Activated CD4-positive, alpha-beta T cell treated with anti-CD3 and anti-CD28 coated beads for 4 hours (primary cell): ENCODE results near the gene VTI1A.

Source experiments
- DNase-seq, 2 donors: peaks; one replicate each; pipeline ENCODE4 v3.0.0-alpha.2; 2020

VTI1A gene

DNA sequence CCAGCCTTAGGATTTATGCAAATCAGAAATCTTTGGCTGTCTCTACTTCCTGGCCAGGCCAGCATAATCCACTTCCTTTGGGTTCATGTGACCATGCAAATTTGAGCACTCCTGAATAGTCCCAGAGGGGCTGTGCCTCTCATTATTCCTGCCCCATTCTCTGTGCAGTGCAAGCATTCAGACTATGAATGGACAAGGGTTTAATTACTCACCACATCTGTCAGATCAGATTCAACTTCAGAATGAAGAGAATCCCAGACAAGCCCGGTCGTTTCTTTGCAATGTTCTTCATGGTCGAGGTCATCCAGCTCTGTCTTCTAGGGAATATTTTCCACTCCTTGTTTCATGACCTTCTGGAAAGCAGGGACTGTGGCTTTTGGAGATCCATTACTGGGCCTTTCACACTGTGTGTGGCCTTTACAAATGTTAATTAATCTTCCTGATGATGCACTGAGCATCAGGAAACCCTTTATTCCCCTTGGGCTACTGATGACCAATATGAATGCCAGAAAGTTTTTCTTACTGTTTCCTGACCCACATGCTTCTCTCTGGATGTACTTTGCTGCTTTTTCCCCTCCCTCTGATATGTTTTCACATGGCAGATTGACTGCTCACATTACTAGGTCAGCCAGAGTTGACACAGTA is 285.4 kb downstream of the VTI1A start:
- no peak for DNase-seq

GRCh38 chr10:112735041-112735695 is 288.2 kb downstream of the VTI1A start:
- DNase-seq, result no peak

DNA sequence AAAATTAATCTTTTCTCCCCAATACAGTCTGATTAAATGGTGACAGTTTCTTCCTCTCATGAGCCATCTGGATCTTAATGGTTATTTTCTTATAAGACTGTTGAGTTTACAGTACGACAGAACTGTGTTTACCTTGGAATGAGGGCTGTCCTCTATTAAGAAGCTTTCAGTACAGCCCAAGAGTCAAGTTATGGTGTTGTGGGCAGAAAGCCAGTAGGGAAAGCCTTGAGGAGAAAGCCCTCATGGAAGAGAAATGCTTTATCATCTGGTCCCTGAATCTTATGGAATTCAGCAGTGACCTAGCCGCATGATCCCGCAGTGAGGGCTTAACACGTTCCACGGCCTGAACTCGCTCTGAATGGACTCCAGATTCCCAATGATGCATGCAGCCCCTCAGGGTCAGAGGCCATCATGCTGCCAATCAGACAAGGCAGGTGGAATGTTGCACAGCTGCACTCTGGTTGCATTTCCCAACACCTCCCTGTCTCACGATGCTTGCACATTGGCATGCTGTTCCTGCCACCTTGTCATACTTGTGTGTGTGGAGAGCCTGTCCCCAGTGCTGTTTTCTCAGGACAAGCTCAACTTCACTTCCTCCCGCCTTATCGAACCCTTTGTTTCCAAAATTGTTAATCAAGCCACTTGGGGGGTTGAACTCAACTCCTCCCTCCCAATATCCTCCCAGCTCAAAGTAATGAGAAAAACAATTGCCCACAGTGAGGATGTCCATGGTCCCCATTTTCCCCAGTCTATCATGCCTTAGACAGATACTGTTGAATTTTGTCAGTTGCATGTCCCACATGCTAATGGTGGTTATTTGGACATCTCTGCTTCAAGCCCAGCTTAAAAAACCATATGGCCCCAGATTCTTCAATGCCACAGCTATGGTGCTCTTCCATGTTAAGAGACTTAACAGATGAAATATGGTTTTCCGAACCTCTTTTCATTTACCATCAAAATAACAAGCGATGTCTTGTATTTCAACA is 291.9 kb downstream of the VTI1A start:
- no peak for DNase-seq

GRCh38 chr10:112739592-112740353 is 292.8 kb downstream of the VTI1A start:
- no peak for DNase-seq

DNA sequence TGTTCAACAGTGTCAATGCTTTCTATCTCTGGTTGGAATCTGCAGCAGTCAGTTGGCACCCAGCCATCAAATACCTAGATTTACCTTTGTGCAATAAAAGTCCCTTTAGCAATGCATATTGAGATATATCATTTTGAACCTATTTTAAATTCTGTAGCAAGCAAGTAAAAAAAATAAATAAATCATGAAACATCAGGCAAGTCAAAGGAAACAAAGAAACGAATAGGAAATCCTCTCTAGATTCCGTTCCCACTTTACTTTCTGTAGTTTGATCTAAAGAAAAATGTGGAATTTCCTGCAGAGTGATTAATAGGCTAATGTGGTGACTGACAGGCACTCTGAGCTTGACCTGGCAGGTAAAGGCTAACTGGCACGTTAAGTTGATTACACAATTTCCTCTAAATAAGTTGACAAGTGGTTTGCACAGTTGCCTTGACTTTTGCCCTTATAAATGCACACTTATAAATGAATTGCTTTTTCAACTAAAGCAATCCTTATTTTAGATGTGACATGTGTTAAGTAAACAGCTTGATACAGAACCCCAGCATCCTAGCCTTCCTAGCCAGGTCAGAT is 294.9 kb downstream of the VTI1A start:
- no peak for DNase-seq

DNA sequence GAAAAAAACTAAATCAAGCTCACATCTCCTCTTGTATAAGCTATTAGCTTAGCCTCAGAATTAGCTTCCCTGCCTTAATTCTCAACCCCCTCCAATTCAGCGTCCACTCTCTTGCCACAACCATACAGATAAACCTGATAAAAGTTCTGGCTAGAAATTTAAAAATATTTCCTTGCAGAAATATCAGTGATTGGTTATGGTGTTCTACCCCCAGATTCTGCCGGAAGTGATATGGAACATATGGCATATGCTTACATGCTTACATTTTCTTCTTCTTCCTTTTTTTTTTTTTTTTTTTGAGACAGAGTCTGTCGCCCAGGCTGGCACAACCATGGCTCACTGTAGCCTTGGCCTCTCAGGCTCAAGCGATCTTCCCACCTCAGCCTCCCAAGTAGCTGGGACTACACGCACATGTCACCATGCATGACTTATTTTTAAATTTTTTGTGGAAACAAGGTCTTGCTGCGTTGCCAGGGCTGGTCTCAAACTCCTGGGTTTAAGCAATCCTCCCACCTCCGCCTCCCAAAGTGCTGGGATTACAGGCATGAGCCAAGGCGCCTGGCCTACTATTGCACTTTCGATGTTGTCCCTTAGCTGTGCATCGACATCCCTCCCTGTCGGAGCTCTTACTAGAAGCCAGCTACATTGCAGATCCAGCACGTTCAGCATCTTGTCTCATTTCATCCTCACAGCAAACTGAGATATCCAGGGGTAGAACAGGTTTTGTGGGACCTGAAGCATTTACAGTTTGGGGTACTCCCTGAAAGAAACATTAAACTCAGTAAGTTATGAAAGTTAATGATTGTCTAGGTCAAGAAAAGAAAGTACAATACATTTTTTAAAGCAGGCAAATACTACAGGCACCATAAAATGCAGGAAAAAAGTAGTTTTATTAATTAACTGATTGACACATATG is 297.4 kb downstream of the VTI1A start:
- DNase-seq, result no peak

DNA sequence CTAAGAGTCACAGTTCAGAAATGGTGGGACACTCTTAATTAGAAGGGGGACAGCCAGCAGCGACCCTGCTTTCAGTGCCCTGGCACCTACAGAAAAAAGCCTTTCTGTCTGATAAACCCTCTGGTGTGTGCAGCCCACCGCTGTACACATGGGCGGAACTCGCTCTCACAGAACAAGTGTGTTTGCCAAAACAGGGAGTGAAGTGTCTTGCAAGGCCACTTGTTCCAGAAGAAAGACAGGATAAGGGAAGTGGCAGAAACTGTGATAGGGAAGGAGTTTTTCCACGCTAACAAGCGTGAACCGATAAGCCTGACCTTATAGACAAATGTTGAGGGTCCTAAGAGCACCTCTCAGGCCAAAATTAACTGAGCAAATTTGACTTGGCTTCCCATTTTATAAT is 299.3 kb downstream of the VTI1A start:
- no peak for DNase-seq

- no peak for DNase-seq
Measured at GRCh38 chr10:112750427-112751167, 303.6 kb downstream of the VTI1A start.

DNA sequence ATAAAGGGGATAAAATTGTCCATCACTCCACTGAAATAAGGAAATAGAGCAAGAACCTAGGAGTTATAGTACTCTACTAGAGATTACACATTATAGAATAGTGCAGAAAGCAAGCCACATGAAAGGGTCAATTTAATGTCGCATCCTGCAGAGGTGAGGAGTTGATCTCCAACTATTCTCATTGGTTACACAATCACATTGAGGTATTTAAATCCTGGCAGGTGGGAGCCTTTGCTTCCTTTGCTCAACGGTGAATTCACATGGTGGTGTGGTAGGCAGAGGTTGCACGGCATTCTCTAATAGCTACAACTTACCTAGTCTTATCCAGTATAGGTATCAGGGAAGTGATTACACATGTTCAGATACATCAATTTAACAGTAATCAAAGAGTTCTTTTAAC is 304.6 kb downstream of the VTI1A start:
- no peak for DNase-seq

GRCh38 chr10:112752288-112752687 is 305.3 kb downstream of the VTI1A start:
- no peak for DNase-seq

DNA sequence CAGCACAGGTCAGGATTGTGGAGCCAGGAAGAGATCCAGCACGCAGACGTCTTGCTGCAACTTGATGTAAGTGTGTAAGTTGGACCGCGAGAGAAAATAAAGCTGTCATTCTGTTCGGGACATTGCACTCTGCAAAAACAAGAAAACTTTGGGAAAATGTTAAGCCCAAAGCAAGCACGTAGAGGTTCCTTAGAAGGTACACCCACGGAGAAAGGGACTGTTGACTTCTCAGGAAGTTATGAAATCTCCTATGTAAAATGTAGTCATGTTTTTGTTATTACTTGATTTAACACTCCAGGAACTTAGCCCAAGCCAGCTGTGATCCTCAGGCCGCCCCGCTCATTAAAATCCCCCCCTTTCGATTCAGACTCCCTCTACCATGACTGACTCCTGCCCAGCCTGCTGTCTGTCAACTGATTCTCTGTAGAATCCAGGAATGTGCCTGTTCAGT is 307.0 kb downstream of the VTI1A start:
- DNase-seq, result no peak

- no peak for DNase-seq
Measured at GRCh38 chr10:112755446-112756234, 308.6 kb downstream of the VTI1A start.

GRCh38 chr10:112756235-112756527 is 309.2 kb downstream of the VTI1A start:
- DNase-seq, result no peak

DNA sequence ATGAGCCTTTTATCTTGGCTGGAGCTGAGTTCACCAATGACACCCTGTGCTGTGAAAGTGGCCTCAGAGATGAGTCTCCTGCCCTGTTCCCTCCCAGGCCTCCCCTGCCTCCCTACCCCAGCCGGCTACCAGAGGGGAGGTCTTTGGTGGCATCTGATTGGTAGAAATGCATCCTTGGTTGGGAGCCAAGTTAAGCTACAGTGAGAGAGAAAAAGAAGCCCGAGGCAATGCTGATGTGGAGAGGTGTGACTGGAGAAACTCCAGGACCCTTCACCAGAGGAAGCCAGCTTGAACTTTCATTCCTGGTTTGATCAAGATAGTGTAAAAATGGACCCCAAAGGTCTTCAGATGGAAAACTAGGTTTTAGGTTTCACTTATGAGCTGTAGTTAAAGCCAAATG is 311.9 kb downstream of the VTI1A start:
- DNase-seq, result no peak

DNA sequence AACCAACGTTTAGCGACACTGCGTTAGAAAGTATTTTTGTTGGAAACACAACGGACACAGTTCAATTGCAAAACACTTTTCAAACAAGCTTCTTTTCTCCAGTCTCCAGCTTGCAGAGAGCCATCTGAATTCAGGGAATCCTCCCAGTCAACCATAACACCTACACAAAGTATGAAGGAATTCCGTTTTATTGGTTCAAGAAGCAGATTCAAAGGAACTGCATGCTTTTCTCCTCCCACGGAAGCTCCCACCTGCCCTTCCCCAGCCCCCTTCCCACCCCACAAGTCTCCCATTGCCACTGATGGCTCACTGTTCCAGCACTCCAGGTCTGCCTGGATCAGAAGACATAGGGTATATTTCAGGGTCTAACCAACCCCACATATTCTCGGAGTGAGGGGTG is 312.5 kb downstream of the VTI1A start:
- no peak for DNase-seq

- no peak for DNase-seq
Measured at GRCh38 chr10:112761256-112761655, 314.2 kb downstream of the VTI1A start.

DNA sequence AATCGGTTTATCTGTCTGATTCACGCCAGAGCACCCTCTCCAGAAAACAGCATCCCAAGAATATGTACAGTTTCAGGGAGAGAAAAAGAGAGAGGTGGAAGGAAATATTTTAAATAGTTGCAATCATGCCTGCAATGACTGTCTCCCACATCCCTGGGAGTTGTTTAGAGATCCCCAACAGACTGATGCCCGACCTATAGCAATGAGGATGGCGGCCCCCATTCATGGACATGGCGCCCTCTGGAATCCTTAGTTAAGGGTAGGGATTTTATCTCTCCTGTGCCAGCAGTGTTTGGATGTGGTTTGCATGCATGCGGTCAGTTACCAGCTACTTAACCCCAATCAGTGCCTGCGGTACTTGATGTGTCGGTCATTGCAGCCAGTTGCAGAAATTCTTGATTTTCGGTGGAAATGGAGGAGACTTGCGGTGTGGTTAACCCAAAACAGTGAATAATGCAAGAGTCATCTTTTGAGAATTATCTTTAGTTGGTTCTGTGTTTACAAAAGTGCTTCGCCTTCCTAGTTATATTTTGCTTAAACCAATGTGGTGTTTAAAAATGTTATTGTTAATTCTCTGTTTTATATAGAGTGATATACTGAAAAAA is 317.0 kb downstream of the VTI1A start:
- DNase-seq, result no peak

DNA sequence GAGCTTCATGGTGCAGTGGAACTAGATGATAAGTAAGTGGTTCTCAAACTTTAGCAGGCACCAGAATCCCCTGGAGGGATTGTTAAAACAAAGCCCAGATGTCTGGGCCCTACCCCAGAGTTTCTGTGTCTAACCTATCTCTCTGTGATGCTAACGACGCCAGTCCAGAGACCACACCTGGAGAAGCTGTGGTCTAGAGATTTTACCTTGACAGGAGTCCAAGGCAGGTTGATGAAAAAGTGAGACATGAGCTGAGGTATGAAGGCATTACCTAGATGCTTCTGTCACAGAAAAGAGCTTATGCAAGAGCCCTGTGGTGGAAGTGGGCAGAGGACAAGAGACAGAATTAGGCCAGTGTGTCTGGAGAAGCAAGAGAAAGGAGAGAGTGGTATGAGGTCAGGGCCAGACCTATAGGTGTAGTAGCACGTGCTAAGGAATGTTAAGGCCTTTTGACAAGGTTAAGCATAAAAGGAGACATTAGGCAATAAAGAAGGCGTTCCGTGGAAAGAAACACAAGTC is 318.8 kb downstream of the VTI1A start:
- no peak for DNase-seq

- DNase-seq, result no peak
Measured at GRCh38 chr10:112766636-112767035, 319.6 kb downstream of the VTI1A start.
